K562 (cell line): Measurements from ENCODE around the gene RNF32. TPM values are rescaled to one million over a fixed set of nuclear protein-coding genes. Genes with fewer than 3 reads are reported as not detected.

Experiments
- ATAC-seq: fragments of 200-7000 bp; cut with Tn5 transposase; 3 replicates; pipeline ENCODE4 v1.9.1; 2020; ENCODE audit warnings: moderate library complexity
- BruUV-seq: library from RNA; stranded (reverse); fragments of 400-500 nt; replicated peaks from 2 replicates; lab custom pipeline; 2021; lab: Mats Ljungman, UMichigan
- CTCF ChIA-PET: fragments of 300-600 bp; formaldehyde crosslinking; extraction: SDS; loops from one replicate; lab custom pipeline; 2021; ENCODE audit warnings: low intra/inter-chr PET ratio; lab: Yijun Ruan, JAX
- POLR2A ChIA-PET: fragments of 300-600, 350-650 bp; sonication (Branson Sonifier 250); formaldehyde crosslinking; extraction: SDS; loops from one replicate; lab custom pipeline; 2021; ENCODE audit warnings: antibody characterized with exemption, inconsistent platforms; lab: Yijun Ruan, JAX
- DNase-seq, 4 experiments: peaks; one replicate each; pipeline versions ENCODE4 v3.0.0 to v3.0.0-alpha.2; 2011 to 2018; ENCODE audit warnings: low spot score in 3 of 4, mixed read lengths in 3 of 4; ENCODE audit errors: extremely low read depth in 1 of 4
- FAIRE-seq: peaks from 2 replicates; lab custom pipeline; 2011; peaks lifted over from hg19 to GRCh38; lab: Jason Lieb, UNC
- H2AFZ ChIP-seq: 2 replicates; pipeline ENCODE4 v1.6.0; 2011; ENCODE audit warnings: low read depth, low read length, control low read depth, inconsistent platforms
- H3K27ac ChIP-seq: fragments of 200-600 bp; 3 replicates; pipeline ENCODE4 v1.8.0; 2011; ENCODE audit warnings: low read depth, mild to moderate bottlenecking, control low read depth, inconsistent platforms, low read length, moderate library complexity, mixed read lengths; ENCODE audit errors: extremely low read depth
- H3K27me3 ChIP-seq, 2 experiments: fragments of 300-600 bp in 1 of 2; 2 replicates in 1 of 2; 3 replicates in 1 of 2; pipeline versions ENCODE4 v1.6.0 to v1.8.0; 2011; ENCODE audit warnings: inconsistent platforms in 2 of 2, low read length in 2 of 2, mild to moderate bottlenecking in 1 of 2, mixed read lengths in 1 of 2, moderate library complexity in 1 of 2; ENCODE audit not compliant: control insufficient read depth in 2 of 2, insufficient read depth in 2 of 2
- H3K36me3 ChIP-seq: fragments of 300-600 bp; 3 replicates; pipeline ENCODE4 v1.8.0; 2011; ENCODE audit warnings: mild to moderate bottlenecking, low read length, inconsistent platforms; ENCODE audit not compliant: control insufficient read depth, insufficient read depth
- H3K4me1 ChIP-seq, 2 experiments: fragments of 200-600 bp in 1 of 2; replicated peaks in 1 of 2; 2 replicates in 1 of 2; 3 replicates in 1 of 2; pipeline versions ENCODE4 v1.5.1 to v1.8.0; 2011; ENCODE audit warnings: inconsistent platforms in 2 of 2, low read length in 2 of 2, mild to moderate bottlenecking in 1 of 2, mixed read lengths in 1 of 2, moderate library complexity in 1 of 2; ENCODE audit not compliant: control insufficient read depth in 2 of 2, insufficient read depth in 2 of 2
- H3K4me2 ChIP-seq: 2 replicates; pipeline ENCODE4 v1.6.1; 2011; ENCODE audit warnings: low read length, control low read depth, inconsistent platforms, mixed read lengths; ENCODE audit not compliant: insufficient read depth
- H3K4me3 ChIP-seq: fragments of 200-600 bp; sonication (generic), shearing (Covaris generic); 2 replicates; pipeline ENCODE4 v1.5.1; 2016; ENCODE audit warnings: control low read depth, inconsistent platforms
- H3K79me2 ChIP-seq: fragments of 200-600 bp; 3 replicates; pipeline ENCODE4 v1.8.0; 2011; ENCODE audit warnings: low read length, inconsistent platforms; ENCODE audit not compliant: control insufficient read depth, insufficient read depth
- H3K9ac ChIP-seq, 2 experiments: 2 replicates each; pipeline versions ENCODE4 v1.6.0 to v1.6.1; 2011; ENCODE audit warnings: low read depth in 2 of 2, low read length in 2 of 2, control low read depth in 1 of 2, inconsistent platforms in 1 of 2, mild to moderate bottlenecking in 1 of 2, mixed read lengths in 1 of 2; ENCODE audit not compliant: insufficient read depth in 1 of 2
- H3K9me1 ChIP-seq: one replicate; pipeline ENCODE4 v1.6.0; 2011; ENCODE audit warnings: inconsistent platforms, mild to moderate bottlenecking, low read length, moderate library complexity; ENCODE audit not compliant: control insufficient read depth, insufficient read depth
- H3K9me3 ChIP-seq: replicated peaks from 2 replicates; pipeline ENCODE4 v1.5.1; 2011; ENCODE audit warnings: low read depth, low read length, inconsistent platforms; ENCODE audit not compliant: control insufficient read depth, insufficient read depth
- H4K20me1 ChIP-seq: replicated peaks from 2 replicates; pipeline ENCODE4 v1.6.1; 2011; ENCODE audit warnings: low read length, inconsistent platforms, mixed read lengths; ENCODE audit not compliant: control insufficient read depth, insufficient read depth
- BRCA1 ChIP-seq, 2 experiments: fragments of 450-650 bp in 1 of 2; sonication (generic) in 1 of 2; formaldehyde crosslinking in 1 of 2; IDR thresholded peaks; 2 replicates each; pipeline versions ENCODE4 v1.5.0 to v1.6.1; 2017 to 2020; ENCODE audit warnings: mild to moderate bottlenecking in 1 of 2, missing genetic modification reagents in 1 of 2
- FOXA3 ChIP-seq, 2 experiments: fragments of 450-650 bp in 1 of 2; sonication (generic) in 1 of 2; formaldehyde crosslinking; IDR thresholded peaks in 1 of 2; conservative IDR thresholded peaks in 1 of 2; 2 replicates each; pipeline versions ENCODE4 v1.4.0 to v1.8.0; 2020 to 2022; ENCODE audit warnings: mild to moderate bottlenecking in 2 of 2, missing genetic modification reagents in 1 of 2
- HLTF ChIP-seq: fragments of 450-650 bp; IDR thresholded peaks from 2 replicates; pipeline ENCODE4 v1.6.1; 2016
- PATZ1 ChIP-seq: fragments of 250-450 bp; sonication (Bioruptor Pico); IDR thresholded peaks from 2 replicates; pipeline ENCODE4 v1.5.0; 2020; ENCODE audit warnings: mild to moderate bottlenecking, borderline replicate concordance
- POLR2AphosphoS5 ChIP-seq: IDR thresholded peaks from 2 replicates; pipeline ENCODE4 v1.6.1; 2011; ENCODE audit warnings: mild to moderate bottlenecking, low read depth, low read length, moderate library complexity; ENCODE audit not compliant: control insufficient read depth, insufficient read depth
- POLR2B ChIP-seq: fragments of 450-650 bp; IDR thresholded peaks from 2 replicates; pipeline ENCODE4 v1.6.1; 2018; ENCODE audit warnings: low read depth; ENCODE audit not compliant: partially characterized antibody
- RBFOX2 ChIP-seq: fragments of 200-400 bp; formaldehyde crosslinking; IDR thresholded peaks from 2 replicates; pipeline ENCODE4 v1.6.1; 2017; ENCODE audit warnings: low read depth, mild to moderate bottlenecking, low read length, moderate library complexity
- SAFB ChIP-seq: fragments of 200-400 bp; formaldehyde crosslinking; IDR thresholded peaks from 2 replicates; pipeline ENCODE4 v1.6.1; 2017; ENCODE audit warnings: low read depth, low read length, borderline replicate concordance
- SP2 ChIP-seq: IDR thresholded peaks from 2 replicates; pipeline ENCODE4 v1.6.1; 2011; ENCODE audit warnings: mild to moderate bottlenecking, low read depth, low read length, moderate library complexity; ENCODE audit not compliant: poor library complexity, severe bottlenecking; ENCODE audit errors: extremely low read depth
- STAT5A ChIP-seq: IDR thresholded peaks from 2 replicates; pipeline ENCODE4 v1.6.1; 2012; ENCODE audit warnings: low read length, inconsistent platforms, borderline replicate concordance
- TAF1 ChIP-seq: IDR thresholded peaks from 2 replicates; pipeline ENCODE4 v1.6.1; 2011; ENCODE audit warnings: mild to moderate bottlenecking, low read length, moderate library complexity; ENCODE audit not compliant: insufficient read depth, control insufficient read depth, severe bottlenecking; ENCODE audit errors: extremely low read depth
- ZC3H11A ChIP-seq: IDR thresholded peaks from 2 replicates; pipeline ENCODE4 v1.6.1; 2012; ENCODE audit warnings: low read depth, low read length, improper control_type of control experiment
- ZMIZ1 ChIP-seq, 2 experiments: fragments of 150-350 bp in 1 of 2; IDR thresholded peaks; 2 replicates each; pipeline ENCODE4 v1.6.1; 2012 to 2016; ENCODE audit warnings: low read depth in 2 of 2, low read length in 2 of 2, mild to moderate bottlenecking in 1 of 2, moderate library complexity in 1 of 2
- WGBS: fragments of 100-300 bp; shearing (Covaris generic); methylation state at CpG from one replicate; pipeline ENCODE4 v1.1.6; 2016; ENCODE audit warnings: low coverage, mixed read lengths; ENCODE audit not compliant: insufficient coverage; ENCODE audit errors: missing lambda C conversion rate; 5-methylcytosine and 5-hydroxymethylcytosine counted together
- in situ Hi-C: fragments of 300-500 bp; cut with MboI; formaldehyde crosslinking; loops from 4 replicates; pipeline ENCODE4 v1.15.0; 2018; ENCODE audit warnings: inconsistent platforms, mixed read lengths
- intact Hi-C: fragments of 100-400 bp; cut with micrococcal nuclease; formaldehyde crosslinking; loops from 2 replicates; pipeline ENCODE4 v1.14.2; 2022
- polyA plus RNA-seq, 8 experiments: library from polyadenylated mRNA; depleted of rRNA in 4 of 8; stranded (reverse) in 5 of 8; unstranded in 3 of 8; fragments of >200 nt; fragmentation: Nextera tagmentation in 2 of 8; fragmentation: Illumina TruSeq in 1 of 8; extraction: Ambion mirVana in 2 of 8; extraction: Trizol in 1 of 8; gene quantifications; 2 replicates each; pipeline versions ENCODE4 v1.2.1 to v1.2.3, GENCODE V29; 2011 to 2014; ENCODE audit warnings: inconsistent platforms in 1 of 8, missing spikeins in 1 of 8
- total RNA-seq, 7 experiments: library from RNA; depleted of rRNA in 6 of 7; stranded (reverse); fragments of >200 nt in 6 of 7; fragmentation: Illumina TruSeq in 2 of 7; extraction: Trizol in 2 of 7; gene quantifications; 2 replicates each; pipeline versions ENCODE4 v1.2.1 to v1.2.3, GENCODE V29; 2011 to 2021; ENCODE audit warnings: low replicate concordance in 1 of 7

Gene RNF32
- total and polyA plus RNA-seq, 9 of the 15 experiments (the other 6 are each of a cell fraction or from before 2014, with no cell fraction given): 2.6 to 7.0 (median 4.6) TPM

- ChIA-PET POLR2A (interaction anchor here (0.6 to 1.7 kb wide), 3 partner anchors 12 to 77 kb away, joined by 3 to 7 read pairs (median 5); no protein-coding TSS in a partner anchor), CTCF (no interaction called here)
- no peak overlapping the region for H3K27ac ChIP-seq
- H3K9me3 ChIP-seq: no peaks in the 10 kb centered on the region
- no peaks in the 10 kb centered on the region for H4K20me1 ChIP-seq
- in situ Hi-C loops (no loop called here), intact Hi-C loops (no loop called here)
- DNase-seq (peak in 1 of 4 experiments; percentile 16), FAIRE-seq (no peak), ATAC-seq (peak; percentile 62)
- WGBS: 41% methylated on average over 14 of the region's 14 CpGs
- no peak overlapping the region for H3K4me2 ChIP-seq
- H3K36me3 ChIP-seq: no peaks in the 10 kb centered on the region
- H3K4me3 ChIP-seq: no peak overlapping the region
- peaks cover 3 to 11% of the 10 kb centered on the region in 2 experiments; a peak in 1 of 5 replicates for H3K4me1 ChIP-seq
- BruUV-seq: no TSS peak
- 0 out of 4 replicates have a peak overlapping the region, but pooled peaks of 1 of the 2 experiments have one; percentile 11 for H3K9ac ChIP-seq
- peaks cover 0 to 21% of the 10 kb centered on the region in 2 experiments; a peak in 3 of 5 replicates for H3K27me3 ChIP-seq
- H3K9me1 ChIP-seq: no peaks in the 10 kb centered on the region
- no peaks in the 10 kb centered on the region for H3K79me2 ChIP-seq
- H2AFZ ChIP-seq: no peak overlapping the region
- TF ChIP-seq HLTF: no peak
- no peak for TF ChIP-seq SAFB
- TF ChIP-seq TAF1: no peak
- TF ChIP-seq RBFOX2: no peak
- no peak for TF ChIP-seq SP2
- TF ChIP-seq POLR2B: no peak
- no peak for TF ChIP-seq BRCA1 (IDR thresholded peaks at IDR 0.05)
- no peak for TF ChIP-seq BRCA1 (CRISPR knock-in tag; IDR thresholded peaks at IDR 0.05)
- no peak for TF ChIP-seq ZC3H11A
- TF ChIP-seq STAT5A: no peak
- no peak for TF ChIP-seq FOXA3 (CRISPR knock-in tag; conservative IDR thresholded peaks at IDR 0.05 in 1 of 2, IDR thresholded peaks at IDR 0.05 in 1 of 2)
- no peak for TF ChIP-seq ZMIZ1 (IDR thresholded peaks at IDR 0.05; ENCODE audit: low read depth in 2 of 2, low read length in 2 of 2)
- no peak for TF ChIP-seq PATZ1 (CRISPR knock-in tag)
- TF ChIP-seq POLR2AphosphoS5: no peak
These were observed 21.7 kb upstream of the RNF32 start for GRCh38 chr7:156618780-156619367.
